ENCODE results near the gene IRF1.
A peak's percentile ranks its signal among the peaks of the same experiment; 100 is the strongest.

The IRF1 gene

DNA sequence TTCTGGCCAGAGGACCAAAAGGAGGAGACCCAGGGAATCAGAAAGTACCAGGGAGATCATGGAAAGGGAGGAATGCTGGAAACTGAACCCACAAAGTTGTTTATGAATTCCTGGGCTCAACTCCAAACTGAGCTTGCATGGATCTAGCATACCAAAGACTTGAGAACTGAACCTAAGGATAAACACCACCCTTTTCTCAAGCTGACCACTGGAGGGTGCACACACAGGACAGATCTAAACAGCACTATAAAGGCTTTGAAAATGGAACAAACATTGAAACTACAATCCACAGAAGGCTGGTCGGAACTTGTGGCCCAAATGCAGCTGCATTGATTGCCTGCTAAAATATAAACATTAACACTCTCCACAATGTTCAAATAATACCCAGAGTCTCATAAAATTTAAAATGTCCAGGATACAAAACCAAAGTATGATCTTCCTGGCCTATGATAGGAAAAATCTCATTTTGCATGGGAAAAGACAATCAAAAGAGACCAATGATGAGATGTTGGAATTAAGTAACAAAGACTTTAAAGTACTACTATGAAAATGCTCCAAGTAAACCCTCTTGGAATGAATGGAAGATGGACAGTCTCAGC, 15.6 kb upstream of the IRF1 start:
- TF ChIP-seq GATA1 (IDR thresholded peaks at IDR 0.05; ENCODE audit: low read depth, low read length): no peak
- no peak for TF ChIP-seq POLR2A (IDR thresholded peaks at IDR 0.05; ENCODE audit: low read length)
- peak; percentile 64 to 67 for DNase-seq

DNA sequence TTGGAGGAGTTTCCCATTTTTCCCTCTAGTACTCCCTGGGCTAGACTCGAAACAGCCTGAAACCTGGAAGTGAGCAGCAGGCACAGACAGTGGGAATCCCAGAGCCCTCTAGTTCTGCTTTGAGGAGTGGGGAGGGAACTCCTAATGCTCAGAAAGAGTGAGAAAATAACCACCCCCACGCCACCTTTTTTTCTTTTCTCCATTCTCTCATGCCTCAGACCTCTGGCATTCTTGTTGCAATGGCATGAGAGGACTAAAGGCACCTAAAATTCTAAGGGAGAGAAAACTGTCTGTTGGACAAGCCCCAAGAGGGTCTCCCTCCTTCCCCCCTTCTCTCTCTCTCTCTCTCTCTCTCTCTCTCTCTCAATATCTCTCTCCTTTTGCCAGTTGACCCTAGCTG, 15.1 kb upstream of the IRF1 start:
- DNase-seq: no peak
- TF ChIP-seq GATA1 (IDR thresholded peaks at IDR 0.05; ENCODE audit: low read depth, low read length) (no peak), POLR2A (IDR thresholded peaks at IDR 0.05; ENCODE audit: low read length) (no peak)

DNA sequence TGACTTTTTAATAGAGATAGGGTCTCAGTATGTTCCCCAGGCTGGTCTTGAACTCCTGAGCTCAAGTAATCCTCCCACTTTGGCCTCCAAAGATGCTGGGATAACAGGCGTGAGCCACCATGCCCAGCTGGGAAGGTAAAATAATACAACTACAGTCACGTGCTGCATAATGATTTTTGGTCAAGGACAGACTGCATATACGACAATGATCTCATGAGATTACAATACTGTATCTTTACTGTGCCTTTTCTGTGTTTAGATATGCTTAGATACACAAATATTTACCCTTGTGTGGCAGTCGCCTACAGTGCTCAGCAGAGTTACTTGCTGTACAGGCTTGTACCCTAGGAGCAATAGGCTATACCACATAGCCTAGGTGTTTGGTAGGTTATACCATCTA, 14.2 kb upstream of the IRF1 start:
- TF ChIP-seq GATA1 (IDR thresholded peaks at IDR 0.05; ENCODE audit: low read depth, low read length) (no peak), POLR2A (IDR thresholded peaks at IDR 0.05; ENCODE audit: low read length) (no peak)
- no peak for DNase-seq

DNA sequence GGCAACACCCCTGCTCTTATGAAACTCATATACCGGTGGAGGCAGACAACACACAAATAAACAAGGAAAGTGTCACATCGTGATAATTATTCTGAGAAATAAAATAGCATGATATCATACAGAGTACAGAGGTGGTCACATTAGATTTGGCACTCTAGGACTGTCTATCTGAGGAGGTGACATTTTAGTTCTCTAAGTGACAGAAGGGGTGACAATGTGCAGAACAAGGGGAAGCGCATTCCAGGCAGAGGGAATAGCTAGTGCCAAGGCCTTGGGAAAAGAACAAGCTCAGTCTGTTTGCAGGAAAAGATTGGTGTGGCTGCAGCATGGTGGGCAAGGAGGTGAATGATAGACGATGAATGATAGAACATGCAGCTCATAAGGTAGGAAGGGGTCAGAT, 12.7 kb upstream of the IRF1 start:
- no peak for DNase-seq
- TF ChIP-seq GATA1 (IDR thresholded peaks at IDR 0.05; ENCODE audit: low read depth, low read length): no peak

DNA sequence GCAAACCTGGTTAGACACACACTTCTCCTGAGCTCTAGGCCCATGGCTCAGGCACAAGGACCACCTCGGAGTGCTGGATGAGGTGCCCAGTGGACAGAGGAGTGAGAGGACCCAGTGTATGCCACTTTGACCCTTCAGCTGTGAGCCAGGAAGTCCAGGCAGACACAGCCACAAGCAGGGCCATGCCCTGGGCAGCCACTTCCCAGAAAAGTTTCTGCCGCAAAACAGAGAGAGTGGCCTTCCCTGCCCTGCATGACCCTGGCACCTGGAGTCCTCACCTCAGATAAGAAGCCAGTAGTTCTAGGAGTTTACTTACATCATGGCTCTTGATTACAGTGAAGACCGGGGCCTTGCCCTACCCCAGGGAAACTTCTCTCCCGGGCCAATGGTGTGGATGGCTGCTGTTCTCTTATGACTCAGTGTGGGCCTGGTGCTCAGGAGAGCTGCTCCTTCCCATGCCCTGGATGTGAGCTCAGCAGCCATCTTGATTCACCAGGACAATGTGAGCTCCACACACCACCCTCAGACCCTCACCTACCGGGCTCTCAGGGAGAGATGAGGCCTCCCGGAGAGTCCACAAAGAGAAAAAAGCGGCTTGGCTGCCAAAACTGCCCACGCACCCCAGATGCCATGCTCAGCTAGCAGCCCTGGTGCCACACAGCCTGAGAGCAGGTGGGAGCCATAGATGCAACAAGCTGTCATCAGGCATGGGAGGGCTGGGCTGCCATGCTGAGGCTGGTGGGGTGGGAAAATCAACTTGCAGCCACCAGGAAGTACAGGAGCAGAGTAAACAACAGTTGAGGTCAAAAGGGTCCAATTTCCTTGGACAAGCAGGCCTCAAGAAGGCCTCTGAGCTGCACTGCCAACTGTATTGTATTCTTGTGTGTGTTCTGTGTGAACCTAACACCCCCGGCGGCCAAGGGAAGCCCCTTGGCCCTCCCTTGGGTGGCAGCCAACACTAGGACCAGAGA, 11.7 kb upstream of the IRF1 start:
- no peak for TF ChIP-seq POLR2A (IDR thresholded peaks at IDR 0.05; ENCODE audit: low read length)
- no peak for TF ChIP-seq GATA1 (IDR thresholded peaks at IDR 0.05; ENCODE audit: low read depth, low read length)
- DNase-seq: no peak

DNA sequence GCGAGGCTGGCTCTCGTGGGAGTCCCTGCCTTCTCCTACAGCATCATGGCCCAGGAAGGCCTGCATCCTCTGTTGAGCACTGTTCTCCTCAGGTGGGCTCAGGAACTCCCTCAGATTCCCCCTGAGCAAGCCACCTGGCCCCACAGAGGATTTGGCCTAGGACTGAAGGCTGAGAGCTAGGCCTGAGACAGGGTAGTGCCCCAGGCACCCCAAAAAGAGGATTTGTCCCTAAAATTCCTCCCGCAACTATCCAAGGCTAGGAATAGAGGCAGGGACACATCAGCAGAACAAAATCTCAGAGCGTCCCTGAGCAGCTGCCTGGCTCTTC, 11.0 kb upstream of the IRF1 start:
- TF ChIP-seq POLR2A (IDR thresholded peaks at IDR 0.05; ENCODE audit: low read length) (no peak), GATA1 (IDR thresholded peaks at IDR 0.05; ENCODE audit: low read depth, low read length) (no peak)
- no peak for DNase-seq

DNA sequence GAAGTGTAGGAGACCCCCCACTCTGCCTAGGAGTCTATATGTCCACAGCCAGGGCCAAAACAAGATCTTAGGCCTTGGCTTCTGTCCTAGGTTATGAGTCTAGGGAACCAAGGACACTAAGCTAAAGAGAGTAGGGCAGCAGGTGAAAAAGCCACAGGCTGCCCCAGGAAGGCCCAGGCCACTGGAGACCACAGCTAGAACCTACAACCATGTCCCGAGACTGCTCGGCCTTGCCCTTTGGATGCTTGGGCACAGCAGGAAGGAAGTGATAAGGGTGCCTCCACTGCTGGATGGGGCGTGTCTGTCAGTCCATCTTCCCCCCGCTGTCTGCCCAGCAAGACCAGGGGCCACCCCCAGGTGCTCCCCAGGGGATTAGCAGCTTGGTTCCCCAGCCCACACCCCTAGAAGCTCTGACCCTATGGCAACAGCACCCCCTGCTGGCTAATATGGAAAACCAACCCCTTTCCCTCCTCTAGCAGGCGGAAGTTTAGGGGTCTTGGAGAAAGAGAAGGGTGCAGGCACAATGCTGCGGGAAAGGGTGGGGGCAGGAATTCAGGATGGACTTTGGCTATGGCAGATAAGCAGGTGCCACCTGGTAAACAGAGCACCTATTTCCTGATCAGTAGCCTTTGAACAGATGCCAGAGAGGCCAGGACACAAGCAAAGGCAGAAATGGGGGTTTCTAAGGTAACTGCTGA, 10.5 kb upstream of the IRF1 start:
- peak; percentile 86 to 91 for DNase-seq

DNA sequence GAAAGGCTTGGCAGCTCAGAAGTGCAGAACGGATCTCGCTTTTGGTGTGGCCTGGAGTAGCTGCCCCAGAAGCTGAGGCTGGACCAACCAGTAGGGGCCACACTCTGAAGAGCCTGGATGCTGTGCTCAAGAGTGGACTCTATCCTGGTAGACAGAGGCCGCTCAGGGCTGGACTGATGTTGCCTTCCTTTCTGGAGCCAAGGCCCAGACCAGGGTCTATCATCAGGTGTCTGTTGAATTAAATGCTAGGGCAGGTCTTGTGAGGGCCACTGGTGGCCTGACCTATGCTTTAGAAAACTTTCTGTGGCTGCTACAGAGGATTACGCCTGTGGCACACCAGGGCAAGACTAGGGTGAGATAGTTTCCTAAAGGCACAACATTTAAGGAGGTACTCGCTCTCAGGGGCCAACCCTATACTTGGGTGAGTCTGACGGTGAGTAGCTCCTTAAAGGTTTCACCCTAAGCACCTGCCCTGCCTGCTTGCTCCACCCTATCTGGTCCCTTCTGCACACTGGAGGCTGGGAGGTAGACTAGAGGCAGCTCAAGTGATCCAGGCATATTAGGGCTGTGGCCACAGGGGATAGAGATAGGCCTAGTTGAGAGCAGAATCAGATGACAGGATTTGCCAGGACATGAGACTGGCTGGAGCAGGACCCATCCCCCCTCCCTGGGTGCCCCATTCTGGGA, 9.8 kb upstream of the IRF1 start:
- TF ChIP-seq POLR2A (IDR thresholded peaks at IDR 0.05; ENCODE audit: low read length): no peak
- no peak for TF ChIP-seq GATA1 (IDR thresholded peaks at IDR 0.05; ENCODE audit: low read depth, low read length)
- DNase-seq: peak in 1 of 2 experiments; percentile 51

More for the DNA sequence above, 10.5 kb upstream of the IRF1 start:
- TF ChIP-seq POLR2A (IDR thresholded peaks at IDR 0.05; ENCODE audit: low read length): no peak
- TF ChIP-seq GATA1 (IDR thresholded peaks at IDR 0.05; ENCODE audit: low read depth, low read length): no peak

DNA sequence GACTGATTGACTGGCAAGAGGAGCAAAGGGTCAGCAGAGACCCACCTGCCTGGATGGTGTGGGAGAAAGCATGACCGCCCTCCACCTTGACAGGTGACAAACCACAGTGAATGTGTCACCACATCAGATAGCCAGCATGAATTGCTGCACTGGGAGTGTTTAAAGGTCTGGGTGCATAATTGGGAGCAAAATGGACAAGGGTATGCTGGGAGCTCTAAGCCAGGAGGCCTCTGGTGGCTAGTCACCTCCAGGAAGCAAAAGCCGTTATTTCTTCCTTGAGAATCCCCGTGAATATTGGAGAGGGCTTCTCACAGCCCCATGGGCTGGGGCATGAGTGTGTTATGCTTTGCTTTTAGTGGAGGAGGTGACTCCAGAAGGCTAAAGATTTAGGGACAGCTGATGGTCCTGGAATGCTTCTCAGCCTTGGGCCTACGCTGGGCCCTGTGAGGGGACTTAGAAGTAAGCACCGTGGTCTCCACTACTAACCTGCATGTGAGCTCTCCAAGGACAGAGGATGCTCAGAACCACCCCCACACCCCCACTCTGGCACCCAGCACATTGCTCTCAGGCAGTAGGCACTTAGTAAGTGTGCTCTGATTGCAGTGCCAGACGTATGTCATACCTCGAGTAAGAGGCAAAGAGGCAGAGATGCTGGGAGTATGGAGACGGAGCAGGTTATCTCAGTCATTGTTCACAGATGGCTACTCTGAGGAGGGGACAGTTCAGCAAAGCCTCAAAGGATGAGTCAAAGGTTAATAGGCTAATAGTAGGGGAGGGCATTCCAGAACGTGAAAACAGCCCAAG, 9.1 kb upstream of the IRF1 start:
- no peak for DNase-seq
- no peak for TF ChIP-seq GATA1 (IDR thresholded peaks at IDR 0.05; ENCODE audit: low read depth, low read length)
- no peak for TF ChIP-seq POLR2A (IDR thresholded peaks at IDR 0.05; ENCODE audit: low read length)

DNA sequence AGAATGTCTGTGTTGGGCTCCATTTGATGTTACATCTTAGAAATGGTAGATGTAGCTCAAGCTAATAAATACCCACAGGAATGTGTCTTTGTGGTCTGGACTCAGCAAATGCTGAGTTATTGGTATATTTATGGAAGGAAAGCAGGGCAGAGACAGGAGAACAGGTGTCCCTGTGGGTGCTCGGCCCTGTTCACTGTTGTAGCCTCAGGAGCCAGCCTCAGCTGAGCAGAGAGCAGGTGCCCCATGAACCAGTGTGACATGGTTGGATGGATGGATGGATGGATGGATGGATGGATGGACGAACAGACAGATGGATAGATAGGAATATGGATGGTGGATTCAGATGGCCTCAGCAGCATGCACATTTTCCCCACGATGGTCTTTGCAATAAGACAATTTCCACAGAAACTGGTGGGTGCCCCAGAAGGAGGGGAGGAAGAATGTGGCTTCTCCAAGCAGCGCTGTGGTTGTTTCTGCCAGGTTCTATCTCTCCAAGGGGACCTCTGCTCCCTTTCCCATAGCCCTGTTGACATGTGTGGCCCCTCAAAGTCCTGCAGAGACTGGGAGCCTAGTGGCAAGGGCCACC, 8.2 kb upstream of the IRF1 start:
- TF ChIP-seq GATA1 (IDR thresholded peaks at IDR 0.05; ENCODE audit: low read depth, low read length): no peak
- no peak for TF ChIP-seq POLR2A (IDR thresholded peaks at IDR 0.05; ENCODE audit: low read length)
- DNase-seq: no peak

DNA sequence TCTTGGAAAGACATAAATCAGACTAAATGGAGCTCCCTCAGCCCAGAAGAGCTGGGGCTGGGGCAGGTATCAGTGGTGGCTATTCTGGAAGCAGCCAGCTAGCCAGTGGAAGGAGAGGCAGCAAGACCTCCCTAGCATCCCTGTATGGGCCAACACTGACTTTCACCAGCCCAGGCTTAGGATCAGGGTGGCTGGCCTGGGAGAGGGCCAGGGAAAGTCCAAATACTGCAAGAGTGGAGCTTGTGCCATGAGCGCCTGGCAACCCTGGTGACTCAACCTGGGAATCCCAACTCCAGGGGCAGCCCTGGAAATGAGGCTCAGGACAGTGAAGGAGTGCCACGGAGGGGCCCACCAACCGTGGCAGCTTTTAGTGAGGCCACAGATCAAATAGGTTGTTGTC, 7.6 kb upstream of the IRF1 start:
- DNase-seq: no peak
- no peak for TF ChIP-seq GATA1 (IDR thresholded peaks at IDR 0.05; ENCODE audit: low read depth, low read length)
- no peak for TF ChIP-seq POLR2A (IDR thresholded peaks at IDR 0.05; ENCODE audit: low read length)

DNA sequence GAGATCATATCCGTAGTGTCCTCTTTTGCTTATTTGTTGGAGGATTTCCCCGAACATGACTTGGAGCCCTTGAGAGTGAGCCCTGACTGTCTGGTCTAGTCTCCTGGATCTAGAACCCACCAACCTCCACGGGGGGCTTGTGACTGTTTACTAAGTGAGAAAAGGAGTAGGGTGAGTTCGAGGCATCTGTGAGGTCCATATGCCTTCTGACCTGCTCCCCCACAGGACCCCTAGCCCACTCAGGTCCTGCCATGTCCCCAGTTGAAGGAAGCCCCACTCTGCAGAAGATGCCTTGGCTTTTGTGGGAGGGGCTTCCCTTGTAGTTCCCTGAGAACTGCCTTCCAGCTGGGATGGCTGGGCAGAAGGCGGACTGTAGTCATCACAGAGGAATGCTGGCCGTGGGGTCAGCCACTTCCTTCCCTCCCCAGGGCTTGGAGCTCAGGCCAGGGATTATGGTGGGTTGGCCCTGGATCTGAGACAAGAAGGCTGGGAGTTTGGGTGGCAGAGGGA, 7.0 kb upstream of the IRF1 start:
- DNase-seq: no peak
- TF ChIP-seq GATA1 (IDR thresholded peaks at IDR 0.05; ENCODE audit: low read depth, low read length) (no peak), POLR2A (IDR thresholded peaks at IDR 0.05; ENCODE audit: low read length) (no peak)

All from erythroblast (primary cell).